A549 treated with GW870086 at 1 μM for 4 hours (cell line): ENCODE measurements around the gene ZNF723. TPM values are rescaled to one million over a fixed set of nuclear protein-coding genes. Genes with fewer than 3 reads are reported as not detected.

Source experiments
- total RNA-seq: library from RNA; stranded (reverse); fragments of 200-300 nt; extraction: Qiagen RNA extraction; gene quantifications from 5 replicates; pipeline ENCODE4 v1.2.3, GENCODE V29; 2022; ENCODE audit warnings: low read depth

The ZNF723 gene
- not detected in 5 replicates for total RNA-seq

GRCh38 chr19:22832031-22832762 lies at the start of gene ZNF723:
Gene ZNF723 (plus strand): TSS chr19:22832291. CDS start chr19:22832380, 89 bp downstream.

GRCh38 chr19:22783651-22784410 lies 48.3 kb upstream of the ZNF723 start, which contains the start of gene ZNF99:
Gene ZNF99 (minus strand): TSS chr19:22784151. CDS start chr19:22784016, 135 bp downstream.

Other genes starting within 250 kb of the ZNF723 start
- gene ZNF492, start 198.0 kb upstream of the ZNF723 start, total RNA-seq, result not detected in 5 replicates
- not detected in 5 replicates for gene ZNF99, start 48.1 kb upstream of the ZNF723 start, total RNA-seq
- gene ZNF728, start 170.9 kb downstream of the ZNF723 start, total RNA-seq, result not detected in 5 replicates